Aorta (tissue), 5 donors: ENCODE results near the gene ASRGL1. TPM values are rescaled to one million over a fixed set of nuclear protein-coding genes. Genes with fewer than 3 reads are reported as not detected.
A peak's percentile ranks its signal among the peaks of the same experiment; 100 is the strongest.

Experiments used
- ATAC-seq: fragments of 200-7000 bp; cut with Tn5 transposase; one replicate; pipeline ENCODE4 v1.9.1; 2022; ENCODE audit warnings: moderate library complexity; ENCODE audit not compliant: low FRiP score
- DNase-seq, 2 donors: peaks; one replicate each; pipeline ENCODE4 v3.0.0-alpha.2; 2020
- H3K27ac ChIP-seq, 2 donors: one replicate each; pipeline ENCODE4 v1.5.1; 2013; ENCODE audit warnings: low read length in 2 of 2, mild to moderate bottlenecking in 2 of 2, moderate library complexity in 2 of 2, control low read depth in 1 of 2, inconsistent platforms in 1 of 2, low read depth in 1 of 2
- H3K27me3 ChIP-seq, 2 donors: one replicate each; pipeline ENCODE4 v1.6.1; 2013; ENCODE audit warnings: control low read depth in 1 of 2, low read length in 1 of 2, mild to moderate bottlenecking in 1 of 2, moderate library complexity in 1 of 2; ENCODE audit not compliant: insufficient read depth in 2 of 2, control insufficient read depth in 1 of 2
- H3K36me3 ChIP-seq, 2 donors: one replicate each; pipeline ENCODE4 v1.6.1; 2013; ENCODE audit warnings: control low read depth in 1 of 2, low read length in 1 of 2, mild to moderate bottlenecking in 1 of 2; ENCODE audit not compliant: insufficient read depth in 2 of 2, control insufficient read depth in 1 of 2
- H3K4me1 ChIP-seq, 2 donors: one replicate each; pipeline ENCODE4 v1.6.1; 2013; ENCODE audit warnings: low read length in 2 of 2, control low read depth in 1 of 2, mild to moderate bottlenecking in 1 of 2, moderate library complexity in 1 of 2; ENCODE audit not compliant: insufficient read depth in 2 of 2, control insufficient read depth in 1 of 2
- H3K4me3 ChIP-seq, 2 donors: one replicate each; pipeline ENCODE4 v1.5.1; 2013; ENCODE audit warnings: low read length in 2 of 2, control low read depth in 1 of 2, mild to moderate bottlenecking in 1 of 2
- H3K9me3 ChIP-seq: one replicate; pipeline ENCODE4 v1.6.1; 2013; ENCODE audit warnings: mild to moderate bottlenecking, low read length; ENCODE audit not compliant: control insufficient read depth
- WGBS, 2 donors: extraction: QIAGEN DNeasy Blood & Tissue Kit; methylation state at CpG; one replicate each; pipeline ENCODE4 v1.1.7; 2013; 5-methylcytosine and 5-hydroxymethylcytosine counted together
- intact Hi-C, 2 donors: fragments of 100-400 bp; cut with DNase I; formaldehyde crosslinking; loops; one replicate each; pipeline versions ENCODE4 v1.14.2 to v1.15.0; 2022
- long read RNA-seq, 2 donors: library from polyadenylated mRNA; unstranded; transcript quantifications; one replicate each; pipeline ENCODE4 v2.0.0, GENCODE V29; 2020 to 2021
- polyA plus RNA-seq, 2 donors: library from polyadenylated mRNA; stranded (reverse); fragments of 200-250 nt; gene quantifications; one replicate each; pipeline ENCODE4 v1.2.3, GENCODE V29; 2013
- total RNA-seq, 2 donors: library from RNA; stranded (reverse); fragmentation: NEBNext Ultra II Directional; extraction: Animal tissue kit (Norgen Biotek cat#: 25700); gene quantifications; one replicate each; pipeline ENCODE4 v1.2.1, GENCODE V29; 2021
- donor health status: healthy with polysubstance abuse.
- donor health status: Bipolar disorder and iron deficiency.
- donor health status: DM: no; HTN: no; CAD: no.
- donor health status: DM: no; HTN: no; CAD: no.
- donor health status: DM: yes; HTN: yes; CAD: no.

ASRGL1 gene
- total RNA-seq = 10 to 100 TPM in 1 of 2 donors, 1 to 10 TPM in 1; 7.3 to 10.8 TPM
- 1 to 10 TPM; 3.0 to 4.3 TPM for polyA plus RNA-seq
- long read RNA-seq, donor 1, transcript ASRGL1-201 (7 exons, 2,182 nt) = major isoform, 16 of 38 reads
- long read RNA-seq, donor 1, transcript ASRGL1-202 (7 exons, 2,270 nt) = minor isoform, 7 of 38 reads
- long read RNA-seq, donor 1, partial matches to known transcripts = 3 of 38 reads
- long read RNA-seq, donor 1, other reads (novel, unspliced or antisense) = 7 of 38 reads
- long read RNA-seq, donor 2, partial matches to known transcripts = 2 of 12 reads
- long read RNA-seq, donor 2, other reads (novel, unspliced or antisense) = 6 of 12 reads

DNA sequence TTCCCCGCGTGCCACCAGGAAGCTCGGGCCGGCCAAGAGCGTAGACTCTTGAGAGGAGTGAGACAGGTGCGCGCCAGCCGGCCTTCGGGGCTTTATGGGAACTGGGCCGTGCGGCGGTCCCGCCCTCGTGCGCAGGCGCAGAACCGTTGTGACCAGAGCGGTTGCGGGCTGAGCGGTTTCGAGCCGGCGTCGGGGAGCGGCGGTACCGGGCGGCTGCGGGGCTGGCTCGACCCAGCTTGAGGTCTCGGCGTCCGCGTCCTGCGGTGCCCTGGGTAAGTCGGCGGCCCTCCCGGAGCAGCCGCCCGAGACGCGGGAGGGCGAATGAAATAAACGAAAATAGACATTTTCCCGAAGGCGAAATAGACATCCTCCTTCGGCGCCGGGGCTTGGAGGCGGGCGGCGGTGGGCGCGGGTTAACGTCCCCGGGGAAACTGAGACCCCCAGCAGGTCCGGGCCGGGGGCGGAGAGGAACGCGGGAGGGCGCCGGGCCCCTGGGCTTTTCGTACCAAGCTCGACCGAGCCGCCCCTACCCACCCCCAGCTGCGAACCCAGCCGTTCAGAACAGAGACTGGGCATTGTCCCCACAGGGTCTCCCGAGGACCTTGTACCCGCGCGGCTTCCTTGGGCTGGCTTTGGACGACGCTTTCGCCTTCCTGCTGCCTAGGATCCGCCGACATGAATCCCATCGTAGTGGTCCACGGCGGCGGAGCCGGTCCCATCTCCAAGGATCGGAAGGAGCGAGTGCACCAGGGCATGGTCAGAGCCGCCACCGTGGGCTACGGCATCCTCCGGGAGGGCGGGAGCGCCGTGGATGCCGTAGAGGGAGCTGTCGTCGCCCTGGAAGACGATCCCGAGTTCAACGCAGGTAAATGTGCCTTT is at the start of gene ASRGL1:
Gene ASRGL1 (plus strand): TSS at position 146 of the 879 bp plus-strand sequence. CDS start 530 bp downstream, at position 676.
- H3K27ac ChIP-seq = no peak within 1 kb of the TSS
- no peaks in the 10 kb centered on the region for H3K4me1 ChIP-seq
- no peaks in the 10 kb centered on the region for H3K36me3 ChIP-seq
- 0 to 1% methylated on average over 85 to 98 of the region's 98 CpGs for WGBS, 2 donors
- H3K4me3 ChIP-seq = peak within 1 kb of the TSS; percentile 56 to 63
- no peaks in the 10 kb centered on the region for H3K27me3 ChIP-seq
- no peaks in the 10 kb centered on the region for H3K9me3 ChIP-seq
- DNase-seq = peak; percentile 86 to 96
- ATAC-seq = peak; percentile 93
- intact Hi-C loops = loop anchor here in 1 of 2 donors (5.0 kb wide), 1 partner anchor 40 kb away; no protein-coding TSS in a partner anchor

DNA sequence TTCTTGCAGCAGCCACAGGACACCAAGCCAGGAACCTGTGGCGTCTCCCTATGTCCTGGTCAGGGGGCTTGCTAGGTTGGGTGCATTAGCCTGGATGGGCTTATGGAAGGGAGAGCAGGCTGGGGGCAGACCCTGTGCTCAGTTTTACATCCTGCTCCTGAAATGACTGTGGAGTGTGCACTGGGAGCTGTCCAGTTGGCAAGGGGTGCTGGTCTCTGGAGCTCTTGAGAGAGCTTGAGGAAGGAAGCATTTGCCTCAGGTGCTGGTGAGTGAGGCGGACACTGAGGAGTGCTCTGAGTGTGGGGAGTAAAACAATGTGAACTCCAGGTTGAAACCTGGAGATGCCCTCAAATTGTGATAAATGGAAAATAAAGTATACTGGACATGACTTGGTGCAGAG is 41.7 kb upstream of the ASRGL1 start:
- no peaks in the 10 kb centered on the region for H3K27me3 ChIP-seq
- H3K36me3 ChIP-seq = no peaks in the 10 kb centered on the region
- ATAC-seq = no peak
- intact Hi-C loops = no loop called here
- H3K4me1 ChIP-seq = no peaks in the 10 kb centered on the region
- H3K4me3 ChIP-seq = no peak overlapping the region
- H3K9me3 ChIP-seq = no peaks in the 10 kb centered on the region
- no peak overlapping the region for H3K27ac ChIP-seq
- no peak for DNase-seq
- 58 to 67% methylated on average over 2 of the region's 2 CpGs for WGBS, 2 donors

GRCh38 chr11:62298975-62299374 is 38.3 kb upstream of the ASRGL1 start, which contains the start of gene SCGB1D4:
Gene SCGB1D4 (minus strand): TSS chr11:62299075. CDS start chr11:62299010, 65 bp downstream.
- no peak within 1 kb of the TSS for H3K4me3 ChIP-seq
- DNase-seq (no peak), ATAC-seq (no peak)
- no peaks in the 10 kb centered on the region for H3K9me3 ChIP-seq
- no peak within 1 kb of the TSS for H3K27ac ChIP-seq
- intact Hi-C loops = no loop called here
- 63 to 77% methylated on average over 7 of the region's 7 CpGs for WGBS, 2 donors
- no peaks in the 10 kb centered on the region for H3K36me3 ChIP-seq
- no peaks in the 10 kb centered on the region for H3K27me3 ChIP-seq
- H3K4me1 ChIP-seq = no peaks in the 10 kb centered on the region

- no peak overlapping the region for H3K4me3 ChIP-seq
- DNase-seq (no peak), ATAC-seq (no peak)
- H3K27ac ChIP-seq = no peak overlapping the region
- H3K27me3 ChIP-seq = no peaks in the 10 kb centered on the region
- no peaks in the 10 kb centered on the region for H3K4me1 ChIP-seq
- intact Hi-C loops = no loop called here
- no peaks in the 10 kb centered on the region for H3K9me3 ChIP-seq
- WGBS, 2 donors = 35 to 36% methylated on average over 6 of the region's 6 CpGs
- no peaks in the 10 kb centered on the region for H3K36me3 ChIP-seq
Measured at GRCh38 chr11:62306227-62306626, 31.0 kb upstream of the ASRGL1 start.

- no peaks in the 10 kb centered on the region for H3K4me1 ChIP-seq
- ATAC-seq (no peak), DNase-seq (no peak)
- H3K36me3 ChIP-seq = no peaks in the 10 kb centered on the region
- intact Hi-C loops = no loop called here
- no peak overlapping the region for H3K4me3 ChIP-seq
- H3K27me3 ChIP-seq = no peaks in the 10 kb centered on the region
- H3K9me3 ChIP-seq = no peaks in the 10 kb centered on the region
- no peak overlapping the region for H3K27ac ChIP-seq
Measured at GRCh38 chr11:62307950-62308349, 29.3 kb upstream of the ASRGL1 start.

DNA sequence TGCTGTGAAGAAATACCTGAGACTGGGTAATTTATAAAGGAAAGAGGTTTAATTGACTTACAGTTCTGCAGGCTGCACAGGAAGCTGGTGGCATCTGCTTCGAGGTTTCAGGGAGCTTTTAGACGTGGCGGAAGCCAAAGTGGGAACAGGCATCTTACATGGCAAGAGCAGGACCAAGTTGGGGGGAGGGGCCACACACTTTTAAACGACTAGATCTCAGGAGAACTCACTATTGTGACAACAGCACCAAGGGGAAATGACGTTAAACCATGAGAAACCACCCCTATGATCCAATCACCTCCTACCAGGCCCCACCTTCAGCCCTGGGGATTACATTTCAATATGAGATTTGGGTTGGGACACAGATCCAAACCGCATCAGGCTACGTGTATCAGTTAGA is 27.3 kb upstream of the ASRGL1 start:
- Histone ChIP-seq H3K27ac (no peak overlapping the region), H3K9me3 (no peaks in the 10 kb centered on the region), H3K36me3 (no peaks in the 10 kb centered on the region), H3K4me1 (no peaks in the 10 kb centered on the region), H3K4me3 (no peak overlapping the region), H3K27me3 (no peaks in the 10 kb centered on the region)
- 53 to 57% methylated on average over 7 of the region's 7 CpGs for WGBS, 2 donors
- intact Hi-C loops = loop anchor here in 1 of 2 donors (10.0 kb wide), 1 partner anchor 515 kb away; the partner anchor contains the start of genes FEN1 and TMEM258
- ATAC-seq (no peak), DNase-seq (no peak)

GRCh38 chr11:62315431-62315830 is 21.8 kb upstream of the ASRGL1 start:
- intact Hi-C loops = loop anchor here in 1 of 2 donors (10.0 kb wide), 1 partner anchor 521 kb away; the partner anchor contains the start of genes FEN1 and TMEM258
- Histone ChIP-seq H3K27me3 (no peaks in the 10 kb centered on the region), H3K4me3 (no peak overlapping the region), H3K36me3 (no peaks in the 10 kb centered on the region), H3K27ac (no peak overlapping the region), H3K9me3 (no peaks in the 10 kb centered on the region), H3K4me1 (no peaks in the 10 kb centered on the region)
- 70 to 80% methylated on average over 1 of the region's 1 CpG for WGBS, 2 donors
- DNase-seq = no peak
- no peak for ATAC-seq

GRCh38 chr11:62322524-62322923 is 14.7 kb upstream of the ASRGL1 start:
- DNase-seq (no peak), ATAC-seq (no peak)
- Histone ChIP-seq H3K27ac (no peak overlapping the region), H3K4me3 (no peak overlapping the region), H3K27me3 (no peaks in the 10 kb centered on the region), H3K4me1 (no peaks in the 10 kb centered on the region), H3K9me3 (no peaks in the 10 kb centered on the region), H3K36me3 (no peaks in the 10 kb centered on the region)
- WGBS, 2 donors = 83 to 86% methylated on average over 2 of the region's 2 CpGs
- intact Hi-C loops = no loop called here
